HG02885 (cell line): ENCODE measurements around the gene NCOR1.
"Not testable (repeated sequence)": the region's sequence is repeated elsewhere in the genome, so short reads cannot be mapped to it uniquely, and the experiment has no call there.

Experiments
- ATAC-seq: cut with Tn5 transposase; IDR thresholded peaks from one replicate; pipeline ENCODE4 v1.9.1; 2021; ENCODE audit warnings: mild to moderate bottlenecking; ENCODE audit not compliant: unreplicated experiment, poor library complexity

Gene NCOR1

GRCh38 chr17:16215273-16215964 is at the start of gene NCOR1:
Gene NCOR1 (minus strand): TSS chr17:16215534. CDS start chr17:16194569, 20,965 bp downstream.
- peak; percentile 81 for ATAC-seq

- ATAC-seq = no peak
Measured at GRCh38 chr17:16262201-16262600, 46.9 kb upstream of the NCOR1 start.

GRCh38 chr17:16261049-16261448 is 45.7 kb upstream of the NCOR1 start:
- ATAC-seq = no peak

- no peak for ATAC-seq
Measured at GRCh38 chr17:16259926-16260325, 44.6 kb upstream of the NCOR1 start.

GRCh38 chr17:16258901-16259300 is 43.6 kb upstream of the NCOR1 start:
- no peak for ATAC-seq

- ATAC-seq = no peak
Measured at GRCh38 chr17:16255481-16255921, 40.2 kb upstream of the NCOR1 start.

GRCh38 chr17:16254773-16255400 is 39.6 kb upstream of the NCOR1 start:
- no peak for ATAC-seq

GRCh38 chr17:16251556-16251955 is 36.2 kb upstream of the NCOR1 start:
- no peak for ATAC-seq

GRCh38 chr17:16251043-16251442 is 35.7 kb upstream of the NCOR1 start:
- no peak for ATAC-seq

GRCh38 chr17:16250635-16251034 is 35.3 kb upstream of the NCOR1 start:
- no peak for ATAC-seq

GRCh38 chr17:16247586-16247984 is 32.3 kb upstream of the NCOR1 start:
- no peak for ATAC-seq

GRCh38 chr17:16243801-16244567 is 28.6 kb upstream of the NCOR1 start:
- ATAC-seq = no peak

GRCh38 chr17:16243385-16243784 is 28.1 kb upstream of the NCOR1 start:
- no peak for ATAC-seq

- ATAC-seq = no peak
Measured at GRCh38 chr17:16241906-16242399, 26.6 kb upstream of the NCOR1 start.

GRCh38 chr17:16239931-16240330 is 24.6 kb upstream of the NCOR1 start:
- ATAC-seq = no peak

- ATAC-seq = no peak
Measured at GRCh38 chr17:16232391-16232790, 17.1 kb upstream of the NCOR1 start.

- ATAC-seq = not testable (repeated sequence)
Measured at GRCh38 chr17:16229912-16230561, 14.7 kb upstream of the NCOR1 start.

GRCh38 chr17:16222406-16222805 is 7.1 kb upstream of the NCOR1 start:
- no peak for ATAC-seq

GRCh38 chr17:16217002-16217635 is 1.8 kb upstream of the NCOR1 start, which contains the start of gene PIGL:
Gene PIGL (plus strand): TSS chr17:16217210. CDS start chr17:16217227, 17 bp downstream.
- ATAC-seq = peak; percentile 47
